AML-193 (cell line): ENCODE measurements around the gene SLC16A11.
"Not testable (repeated sequence)": the region's sequence is repeated elsewhere in the genome, so short reads cannot be mapped to it uniquely, and the experiment has no call there.

Experiments
- DNase-seq, 2 experiments: peaks; one replicate each; lab custom pipeline; 2025; lab: John Stamatoyannopoulos, UW

The SLC16A11 gene

GRCh38 chr17:7043497-7044198, at the start of gene SLC16A11:
Gene SLC16A11, minus strand, starts transcription at chr17:7044092. Its CDS starts 579 bp downstream, at chr17:7043513.
- DNase-seq = no peak

- DNase-seq = not testable (repeated sequence)
Observed at GRCh38 chr17:7091311-7092005, 47.6 kb upstream of the SLC16A11 start.

GRCh38 chr17:7089570-7089969, 45.7 kb upstream of the SLC16A11 start:
- not testable (repeated sequence) for DNase-seq

- not testable (repeated sequence) for DNase-seq
Observed at GRCh38 chr17:7088442-7088841, 44.5 kb upstream of the SLC16A11 start.

GRCh38 chr17:7084088-7084487, 40.2 kb upstream of the SLC16A11 start:
- DNase-seq = no peak

GRCh38 chr17:7083592-7083991, 39.7 kb upstream of the SLC16A11 start:
- DNase-seq = no peak

GRCh38 chr17:7081341-7082062, 37.6 kb upstream of the SLC16A11 start:
- no peak for DNase-seq

- DNase-seq = no peak
Observed at GRCh38 chr17:7080456-7081041, 36.7 kb upstream of the SLC16A11 start.

- DNase-seq = no peak
Observed at GRCh38 chr17:7079581-7080455, 35.9 kb upstream of the SLC16A11 start, which contains the start of gene CLEC10A. Gene CLEC10A, minus strand, starts transcription at chr17:7080251. Its CDS starts 1,439 bp downstream, at chr17:7078812.

- no peak for DNase-seq
Observed at GRCh38 chr17:7078711-7079110, 34.8 kb upstream of the SLC16A11 start.

- no peak for DNase-seq
Observed at GRCh38 chr17:7077911-7078546, 34.1 kb upstream of the SLC16A11 start.

- no peak for DNase-seq
Observed at GRCh38 chr17:7074931-7075330, 31.0 kb upstream of the SLC16A11 start.

- no peak for DNase-seq
Observed at GRCh38 chr17:7072406-7072805, 28.5 kb upstream of the SLC16A11 start.

- no peak for DNase-seq
Observed at GRCh38 chr17:7070712-7071111, 26.8 kb upstream of the SLC16A11 start.

GRCh38 chr17:7068268-7068667, 24.4 kb upstream of the SLC16A11 start:
- DNase-seq = no peak

- DNase-seq = no peak
Observed at GRCh38 chr17:7067198-7067597, 23.3 kb upstream of the SLC16A11 start.

GRCh38 chr17:7064261-7064660, 20.4 kb upstream of the SLC16A11 start:
- DNase-seq = no peak

GRCh38 chr17:7063518-7064094, 19.7 kb upstream of the SLC16A11 start:
- no peak for DNase-seq

GRCh38 chr17:7060165-7060891, 16.4 kb upstream of the SLC16A11 start:
- no peak for DNase-seq
